OCI-LY7 (cell line): ENCODE data around the gene FMNL3. TPM values are rescaled to one million over a fixed set of nuclear protein-coding genes. Genes with fewer than 3 reads are reported as not detected.

Experiments
- small RNA-seq: library from RNA; depleted of rRNA; stranded (forward); fragments of <200 nt; gene quantifications from one replicate; pipeline ENCODE3, GENCODE V24; 2014
- total RNA-seq, 2 experiments: library from RNA; depleted of rRNA in 1 of 2; stranded (reverse); fragments of >200 nt in 1 of 2; shearing (Covaris generic) in 1 of 2; gene quantifications; 2 replicates each; pipeline ENCODE4 v1.2.3, GENCODE V29; 2014 to 2022

Gene FMNL3
- total RNA-seq, 2 experiments from 2014 or later = 13.8 to 28.7 TPM

Small RNA genes lying within 50 kb of the gene (small RNA-seq; reads per million reads assigned to genes)
- gene AC020612.2 = not detected
- gene HIGD1AP9 = not detected
- gene POLR2KP1 = not detected
- gene RNU6-834P = not detected

Other genes with a start within 250 kb of the FMNL3 start
- 0.05 and 0.06 TPM in 2 replicates for gene KCNH3, start 168.4 kb downstream of the FMNL3 start, total RNA-seq (2014; rRNA removed; shearing (Covaris generic))
- 0.57 TPM in 1 of 2 replicates, not detected in the other for gene KCNH3, start 168.4 kb downstream of the FMNL3 start, total RNA-seq (2022)
- gene MCRS1, start 139.3 kb downstream of the FMNL3 start, total RNA-seq (2014; rRNA removed; shearing (Covaris generic)) = 72.0 and 75.6 TPM in 2 replicates
- 65.4 and 72.4 TPM in 2 replicates for gene MCRS1, start 139.3 kb downstream of the FMNL3 start, total RNA-seq (2022)
- 0.21 and 0.60 TPM in 2 replicates for gene FAM186B, start 101.8 kb downstream of the FMNL3 start, total RNA-seq (2014; rRNA removed; shearing (Covaris generic))
- gene FAM186B, start 101.8 kb downstream of the FMNL3 start, total RNA-seq (2022) = 2.4 and 2.8 TPM in 2 replicates
- 11.3 and 17.0 TPM in 2 replicates for gene PRPF40B, start 83.8 kb downstream of the FMNL3 start, total RNA-seq (2014; rRNA removed; shearing (Covaris generic))
- 25.4 and 26.3 TPM in 2 replicates for gene PRPF40B, start 83.8 kb downstream of the FMNL3 start, total RNA-seq (2022)
- gene TMBIM6, start 34.2 kb upstream of the FMNL3 start, total RNA-seq (2014; rRNA removed; shearing (Covaris generic)) = 116 and 120 TPM in 2 replicates
- gene TMBIM6, start 34.2 kb upstream of the FMNL3 start, total RNA-seq (2022) = 170 and 172 TPM in 2 replicates
- 4.6 TPM in 2 replicates for gene NCKAP5L, start 121.0 kb upstream of the FMNL3 start, total RNA-seq (2014; rRNA removed; shearing (Covaris generic))
- gene NCKAP5L, start 121.0 kb upstream of the FMNL3 start, total RNA-seq (2022) = 9.5 and 12.2 TPM in 2 replicates
- 7.5 and 8.4 TPM in 2 replicates for gene BCDIN3D, start 135.7 kb upstream of the FMNL3 start, total RNA-seq (2014; rRNA removed; shearing (Covaris generic))
- 9.7 and 10.1 TPM in 2 replicates for gene BCDIN3D, start 135.7 kb upstream of the FMNL3 start, total RNA-seq (2022)
- gene FAIM2, start 196.5 kb upstream of the FMNL3 start, total RNA-seq (2014; rRNA removed; shearing (Covaris generic)) = not detected in 2 replicates
- 0.10 and 0.35 TPM in 2 replicates for gene FAIM2, start 196.5 kb upstream of the FMNL3 start, total RNA-seq (2022)
- not detected in 2 replicates for gene AQP2, start 243.3 kb upstream of the FMNL3 start, total RNA-seq (2014; rRNA removed; shearing (Covaris generic))
- not detected in 2 replicates for gene AQP2, start 243.3 kb upstream of the FMNL3 start, total RNA-seq (2022)